GM18519 (cell line): Measurements from ENCODE around the gene PLA2G4B.
"Not testable (repeated sequence)": the region's sequence is repeated elsewhere in the genome, so short reads cannot be mapped to it uniquely, and the experiment has no call there.

Experiments
- ATAC-seq: cut with Tn5 transposase; IDR thresholded peaks from one replicate; pipeline ENCODE4 v1.9.1; 2021; ENCODE audit warnings: mild to moderate bottlenecking, moderate library complexity; ENCODE audit not compliant: unreplicated experiment, low FRiP score

Gene PLA2G4B

GRCh38 chr15:41825572-41826535 is 12.8 kb upstream of the PLA2G4B start:
- ATAC-seq: no peak

GRCh38 chr15:41827290-41827879 is 11.3 kb upstream of the PLA2G4B start:
- ATAC-seq: no peak

GRCh38 chr15:41827880-41828806 is 10.5 kb upstream of the PLA2G4B start, which contains the start of gene JMJD7:
Gene JMJD7 (plus strand): TSS chr15:41828092. CDS start chr15:41828125, 33 bp downstream.
- ATAC-seq: no peak

GRCh38 chr15:41828807-41829141 is 9.9 kb upstream of the PLA2G4B start:
- ATAC-seq: no peak

- ATAC-seq: no peak
These were observed 8.5 kb upstream of the PLA2G4B start for GRCh38 chr15:41829959-41830646.

- not testable (repeated sequence) for ATAC-seq
These were observed 7.4 kb upstream of the PLA2G4B start for GRCh38 chr15:41831291-41831690.

GRCh38 chr15:41832208-41832607 is 6.4 kb upstream of the PLA2G4B start:
- no peak for ATAC-seq

- no peak for ATAC-seq
These were observed 5.8 kb upstream of the PLA2G4B start for GRCh38 chr15:41832875-41833274.

- ATAC-seq: no peak
These were observed 4.6 kb upstream of the PLA2G4B start for GRCh38 chr15:41834096-41834495.

GRCh38 chr15:41836073-41836472 is 2.6 kb upstream of the PLA2G4B start:
- ATAC-seq: no peak

- ATAC-seq: no peak
These were observed 1.8 kb upstream of the PLA2G4B start for GRCh38 chr15:41836713-41837454.

GRCh38 chr15:41839781-41840491 is 1.3 kb downstream of the PLA2G4B start:
- no peak for ATAC-seq

- no peak for ATAC-seq
These were observed 2.0 kb downstream of the PLA2G4B start for GRCh38 chr15:41840673-41841072.

- ATAC-seq: no peak
These were observed 2.5 kb downstream of the PLA2G4B start for GRCh38 chr15:41841131-41841530.

GRCh38 chr15:41842229-41842628 is 3.6 kb downstream of the PLA2G4B start:
- ATAC-seq: no peak

- ATAC-seq: no peak
These were observed 4.9 kb downstream of the PLA2G4B start for GRCh38 chr15:41843571-41843970.

GRCh38 chr15:41844814-41845213 is 6.2 kb downstream of the PLA2G4B start:
- no peak for ATAC-seq

GRCh38 chr15:41847206-41847605 is 8.6 kb downstream of the PLA2G4B start:
- no peak for ATAC-seq

GRCh38 chr15:41847981-41848380 is 9.3 kb downstream of the PLA2G4B start:
- no peak for ATAC-seq
